Liver (tissue), 3 donors: ENCODE data around the gene LCE3E.

ENCODE experiments used
- CTCF ChIP-seq: fragments of 150-350 bp; IDR thresholded peaks from 2 replicates; pipeline ENCODE4 v1.5.1; 2017; ENCODE audit warnings: improper control_type of control experiment, low read depth, low read length; ENCODE audit not compliant: missing input control
- MAX ChIP-seq: IDR thresholded peaks from 2 replicates; pipeline ENCODE4 v1.6.1; 2016; ENCODE audit warnings: antibody characterized with exemption
- TAF1 ChIP-seq: conservative IDR thresholded peaks from 2 replicates; pipeline ENCODE4 v1.6.1; 2016; ENCODE audit warnings: antibody characterized with exemption, mild to moderate bottlenecking
- donor health status: healthy.
- donor health status: healthy.

GRCh38 chr1:152580433-152580832 is 13.9 kb upstream of the LCE3E start, which contains the start of gene LCE3D:
- TF ChIP-seq CTCF, result no peak
- no peak for TF ChIP-seq MAX
- no peak for TF ChIP-seq TAF1
